ENCODE data around the gene MTHFD1L.

MTHFD1L gene

GRCh38 chr6:151045511-151046222, 180.2 kb downstream of the MTHFD1L start:
- TF ChIP-seq SIN3A (IDR thresholded peaks at IDR 0.05; ENCODE audit: borderline replicate concordance, insufficient read depth, low read length) (peak; percentile 68; the same call in 1 of the 2 replicates), TAF1 (IDR thresholded peaks at IDR 0.05; ENCODE audit: borderline replicate concordance, insufficient read depth, low read length) (peak; percentile 42; the same call in 1 of the 2 replicates), FOXP2 (optimal IDR thresholded peaks at IDR 0.05; ENCODE audit: borderline replicate concordance, extremely low read depth, extremely low read length, insufficient read depth) (peak; percentile 20)

- TF ChIP-seq, protein P1, sequence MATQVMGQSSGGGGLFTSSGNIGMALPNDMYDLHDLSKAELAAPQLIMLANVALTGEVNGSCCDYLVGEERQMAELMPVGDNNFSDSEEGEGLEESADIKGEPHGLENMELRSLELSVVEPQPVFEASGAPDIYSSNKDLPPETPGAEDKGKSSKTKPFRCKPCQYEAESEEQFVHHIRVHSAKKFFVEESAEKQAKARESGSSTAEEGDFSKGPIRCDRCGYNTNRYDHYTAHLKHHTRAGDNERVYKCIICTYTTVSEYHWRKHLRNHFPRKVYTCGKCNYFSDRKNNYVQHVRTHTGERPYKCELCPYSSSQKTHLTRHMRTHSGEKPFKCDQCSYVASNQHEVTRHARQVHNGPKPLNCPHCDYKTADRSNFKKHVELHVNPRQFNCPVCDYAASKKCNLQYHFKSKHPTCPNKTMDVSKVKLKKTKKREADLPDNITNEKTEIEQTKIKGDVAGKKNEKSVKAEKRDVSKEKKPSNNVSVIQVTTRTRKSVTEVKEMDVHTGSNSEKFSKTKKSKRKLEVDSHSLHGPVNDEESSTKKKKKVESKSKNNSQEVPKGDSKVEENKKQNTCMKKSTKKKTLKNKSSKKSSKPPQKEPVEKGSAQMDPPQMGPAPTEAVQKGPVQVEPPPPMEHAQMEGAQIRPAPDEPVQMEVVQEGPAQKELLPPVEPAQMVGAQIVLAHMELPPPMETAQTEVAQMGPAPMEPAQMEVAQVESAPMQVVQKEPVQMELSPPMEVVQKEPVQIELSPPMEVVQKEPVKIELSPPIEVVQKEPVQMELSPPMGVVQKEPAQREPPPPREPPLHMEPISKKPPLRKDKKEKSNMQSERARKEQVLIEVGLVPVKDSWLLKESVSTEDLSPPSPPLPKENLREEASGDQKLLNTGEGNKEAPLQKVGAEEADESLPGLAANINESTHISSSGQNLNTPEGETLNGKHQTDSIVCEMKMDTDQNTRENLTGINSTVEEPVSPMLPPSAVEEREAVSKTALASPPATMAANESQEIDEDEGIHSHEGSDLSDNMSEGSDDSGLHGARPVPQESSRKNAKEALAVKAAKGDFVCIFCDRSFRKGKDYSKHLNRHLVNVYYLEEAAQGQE (IDR thresholded peaks at IDR 0.05; ENCODE audit: insufficient read depth in 1 of 2, low read depth in 2 of 2, low read length in 2 of 2) = no peak
- no peak for TF ChIP-seq POLR2AphosphoS5 (IDR thresholded peaks at IDR 0.05; ENCODE audit: low read depth, low read length)
- TF ChIP-seq TAF1 (IDR thresholded peaks at IDR 0.05; ENCODE audit: borderline replicate concordance, insufficient read depth, low read length) = no peak
- TF ChIP-seq FOXP2 (optimal IDR thresholded peaks at IDR 0.05; ENCODE audit: borderline replicate concordance, extremely low read depth, extremely low read length, insufficient read depth) = no peak
- TF ChIP-seq SIN3A (IDR thresholded peaks at IDR 0.05; ENCODE audit: borderline replicate concordance, insufficient read depth, low read length) = no peak
Measured at GRCh38 chr6:151051164-151051563, 185.7 kb downstream of the MTHFD1L start.

- TF ChIP-seq TAF1 (IDR thresholded peaks at IDR 0.05; ENCODE audit: borderline replicate concordance, insufficient read depth, low read length) = no peak
- no peak for TF ChIP-seq POLR2AphosphoS5 (IDR thresholded peaks at IDR 0.05; ENCODE audit: low read depth, low read length)
Measured at GRCh38 chr6:151052021-151052646, 186.6 kb downstream of the MTHFD1L start.

- no peak for TF ChIP-seq POLR2AphosphoS5 (IDR thresholded peaks at IDR 0.05; ENCODE audit: low read depth, low read length)
- TF ChIP-seq TAF1 (IDR thresholded peaks at IDR 0.05; ENCODE audit: borderline replicate concordance, insufficient read depth, low read length) = no peak
- TF ChIP-seq, protein P1 (IDR thresholded peaks at IDR 0.05; ENCODE audit: insufficient read depth in 1 of 2, low read depth in 2 of 2, low read length in 2 of 2) = no peak
- TF ChIP-seq FOXP2 (optimal IDR thresholded peaks at IDR 0.05; ENCODE audit: borderline replicate concordance, extremely low read depth, extremely low read length, insufficient read depth) = no peak
- TF ChIP-seq SIN3A (IDR thresholded peaks at IDR 0.05; ENCODE audit: borderline replicate concordance, insufficient read depth, low read length) = no peak
Measured at GRCh38 chr6:151054306-151054705, 188.8 kb downstream of the MTHFD1L start.

DNA sequence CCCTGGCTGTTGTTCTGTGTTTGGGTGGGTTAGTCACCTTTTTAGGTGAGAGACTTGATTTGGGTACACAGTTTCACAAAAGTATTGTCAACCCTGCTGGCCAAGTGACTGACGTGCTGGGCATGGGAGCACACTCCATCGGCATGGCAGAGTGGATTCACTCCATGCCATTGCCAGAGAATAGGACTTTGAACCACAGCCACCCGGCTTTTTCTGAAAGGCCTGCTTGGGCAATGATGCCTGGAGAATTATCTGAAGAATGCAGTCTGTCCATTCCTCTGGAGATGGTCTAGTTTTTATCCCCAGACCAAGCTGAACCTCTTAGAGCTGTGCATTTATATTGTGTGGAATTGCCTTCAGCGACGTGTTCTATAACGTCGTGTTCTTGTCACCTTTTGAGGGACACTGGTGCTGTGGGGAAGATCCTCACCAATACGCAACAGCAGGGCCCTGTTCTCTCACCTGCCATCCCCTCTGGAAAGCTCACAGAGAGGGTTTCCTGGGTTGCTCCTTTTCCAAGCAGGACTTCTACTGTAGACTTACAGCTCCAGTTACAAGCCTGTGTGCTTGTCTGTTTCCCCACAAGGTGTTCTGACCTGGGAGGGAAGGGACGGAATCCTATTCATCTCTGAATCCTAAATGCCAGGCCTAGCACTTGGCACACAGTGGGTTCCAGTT, 190.9 kb downstream of the MTHFD1L start:
- TF ChIP-seq TAF1 (IDR thresholded peaks at IDR 0.05; ENCODE audit: borderline replicate concordance, insufficient read depth, low read length) (no peak), SIN3A (IDR thresholded peaks at IDR 0.05; ENCODE audit: borderline replicate concordance, insufficient read depth, low read length) (no peak), POLR2AphosphoS5 (IDR thresholded peaks at IDR 0.05; ENCODE audit: low read depth, low read length) (no peak), FOXP2 (optimal IDR thresholded peaks at IDR 0.05; ENCODE audit: borderline replicate concordance, extremely low read depth, extremely low read length, insufficient read depth) (no peak)

- TF ChIP-seq TAF1 (IDR thresholded peaks at IDR 0.05; ENCODE audit: borderline replicate concordance, insufficient read depth, low read length) (no peak), POLR2AphosphoS5 (IDR thresholded peaks at IDR 0.05; ENCODE audit: low read depth, low read length) (no peak), FOXP2 (optimal IDR thresholded peaks at IDR 0.05; ENCODE audit: borderline replicate concordance, extremely low read depth, extremely low read length, insufficient read depth) (no peak), SIN3A (IDR thresholded peaks at IDR 0.05; ENCODE audit: borderline replicate concordance, insufficient read depth, low read length) (no peak)
- TF ChIP-seq, protein P1 (IDR thresholded peaks at IDR 0.05; ENCODE audit: insufficient read depth in 1 of 2, low read depth in 2 of 2, low read length in 2 of 2) = no peak
Measured at GRCh38 chr6:151057061-151057460, 191.6 kb downstream of the MTHFD1L start.
